Left renal cortex interstitium (tissue), 4 donors: ENCODE data around the gene DUSP16. TPM values are rescaled to one million over a fixed set of nuclear protein-coding genes. Genes with fewer than 3 reads are reported as not detected.
A peak's percentile ranks its signal among the peaks of the same experiment; 100 is the strongest.
"Not testable (repeated sequence)": the region's sequence is repeated elsewhere in the genome, so short reads cannot be mapped to it uniquely, and the experiment has no call there.

ENCODE experiments used
- DNase-seq, 4 donors: peaks; one replicate each; pipeline ENCODE4 v3.0.0-alpha.2; 2013; ENCODE audit warnings: low read depth in 4 of 4, low spot score in 2 of 4, missing footprints in 1 of 4
- polyA plus RNA-seq, 4 donors: library from polyadenylated mRNA; unstranded; fragments of 120-200 nt; gene quantifications; one replicate each; pipeline ENCODE4 v1.2.1, GENCODE V29; 2013; ENCODE audit not compliant: insufficient read length in 4 of 4

Gene DUSP16
- polyA plus RNA-seq, 4 donors: 23.8 to 27.7 (median 25.7) TPM

GRCh38 chr12:12585115-12585863 lies 22.6 kb upstream of the DUSP16 start:
- no peak for DNase-seq

GRCh38 chr12:12583510-12584178 lies 21.0 kb upstream of the DUSP16 start:
- no peak for DNase-seq

GRCh38 chr12:12582895-12583303 lies 20.2 kb upstream of the DUSP16 start:
- no peak for DNase-seq

GRCh38 chr12:12582193-12582881 lies 19.7 kb upstream of the DUSP16 start:
- no peak for DNase-seq

GRCh38 chr12:12580716-12581115 lies 18.1 kb upstream of the DUSP16 start:
- not testable (repeated sequence) for DNase-seq

- DNase-seq: no peak
Observed at GRCh38 chr12:12577786-12578185, 15.1 kb upstream of the DUSP16 start.

- DNase-seq: no peak
Observed at GRCh38 chr12:12572659-12573058, 10.0 kb upstream of the DUSP16 start.

- DNase-seq: not testable (repeated sequence)
Observed at GRCh38 chr12:12565971-12566370, 3.3 kb upstream of the DUSP16 start.

- no peak for DNase-seq
Observed at GRCh38 chr12:12564911-12565310, 2.2 kb upstream of the DUSP16 start.

GRCh38 chr12:12563290-12563928 lies 746 bp upstream of the DUSP16 start:
- DNase-seq: peak in 2 of 4 donors; percentile 25 to 37

GRCh38 chr12:12562016-12562483 lies 613 bp downstream of the DUSP16 start:
- DNase-seq: peak in 1 of 4 donors; percentile 20

- peak in 2 of 4 donors; percentile 28 to 49 for DNase-seq
Observed at GRCh38 chr12:12561371-12562015, 1.2 kb downstream of the DUSP16 start.

- DNase-seq: peak in 3 of 4 donors; percentile 49 to 73 (median 55)
Observed at GRCh38 chr12:12560587-12561370, 1.9 kb downstream of the DUSP16 start.

- DNase-seq: no peak
Observed at GRCh38 chr12:12559719-12560296, 2.9 kb downstream of the DUSP16 start.

- no peak for DNase-seq
Observed at GRCh38 chr12:12558291-12558690, 4.4 kb downstream of the DUSP16 start.

- DNase-seq: no peak
Observed at GRCh38 chr12:12557733-12558132, 4.9 kb downstream of the DUSP16 start.

- no peak for DNase-seq
Observed at GRCh38 chr12:12555656-12556055, 7.0 kb downstream of the DUSP16 start.

GRCh38 chr12:12553208-12553785 lies 9.4 kb downstream of the DUSP16 start:
- DNase-seq: no peak

GRCh38 chr12:12551115-12551514 lies 11.5 kb downstream of the DUSP16 start:
- no peak for DNase-seq
